Measurements from ENCODE around the gene PEF1. TPM values are rescaled to one million over a fixed set of nuclear protein-coding genes. Genes with fewer than 3 reads are reported as not detected.

The PEF1 gene
- total RNA-seq, 1 experiment from 2014 or later: 40.3 TPM

DNA sequence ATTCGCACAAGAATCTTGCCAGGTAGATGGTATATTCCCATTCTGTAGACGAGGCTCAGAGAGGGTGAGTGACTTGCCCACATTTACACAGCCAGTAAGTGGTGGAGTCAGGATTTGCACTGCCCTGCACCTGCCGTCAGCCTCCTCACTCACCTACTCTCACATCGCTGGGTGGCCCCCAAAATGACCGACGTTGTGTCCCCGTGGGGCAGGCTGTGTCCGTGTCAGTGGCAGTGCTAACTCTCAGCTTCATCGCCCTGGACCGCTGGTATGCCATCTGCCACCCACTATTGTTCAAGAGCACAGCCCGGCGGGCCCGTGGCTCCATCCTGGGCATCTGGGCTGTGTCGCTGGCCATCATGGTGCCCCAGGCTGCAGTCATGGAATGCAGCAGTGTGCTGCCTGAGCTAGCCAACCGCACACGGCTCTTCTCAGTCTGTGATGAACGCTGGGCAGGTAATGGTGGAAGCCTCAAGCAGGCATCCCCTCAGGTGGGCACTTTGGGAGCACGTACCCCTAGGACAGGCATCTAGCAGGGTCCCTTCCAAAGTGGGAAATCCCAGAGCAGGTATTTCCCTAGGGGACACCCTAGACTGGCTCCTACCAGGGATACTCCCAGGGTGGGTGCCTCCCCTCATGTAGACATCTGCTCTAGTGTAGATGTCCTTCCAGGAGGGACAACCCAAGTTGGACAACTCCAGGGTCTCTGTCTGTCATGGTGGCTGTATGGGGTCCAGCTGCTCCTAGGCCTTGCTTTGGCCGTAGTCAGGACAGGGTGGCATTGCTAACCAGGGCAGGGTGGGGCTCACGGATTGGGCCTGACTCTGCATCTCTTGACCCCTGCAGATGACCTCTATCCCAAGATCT, 23.8 kb downstream of the PEF1 start:
- DNase-seq: no peak
- Histone ChIP-seq H3K9ac (ENCODE audit: extremely low read depth, insufficient read length, low read length) (no peak overlapping the region), H3K4me1 (ENCODE audit: insufficient read depth, low read length) (no peaks in the 10 kb centered on the region), H2AK5ac (ENCODE audit: insufficient read length, low read length) (no peak overlapping the region), H2BK12ac (ENCODE audit: insufficient read length, low read depth, low read length) (no peak overlapping the region), H2BK20ac (ENCODE audit: low read depth, low read length, poor library complexity, severe bottlenecking) (no peak overlapping the region), H4K8ac (replicated peaks; ENCODE audit: insufficient read length, low read depth, low read length) (no peak overlapping the region), H3K79me2 (ENCODE audit: insufficient read depth, low read length) (no peaks in the 10 kb centered on the region), H3K56ac (ENCODE audit: insufficient read length, low read depth, low read length) (no peak overlapping the region), H3K18ac (ENCODE audit: insufficient read length, low read depth, low read length) (no peak overlapping the region), H3T11ph (ENCODE audit: low read length) (no peak overlapping the region), H3K23ac (ENCODE audit: insufficient read length, low read depth, low read length) (no peak overlapping the region), H4K91ac (ENCODE audit: insufficient read length, low read depth, low read length) (no peak overlapping the region), H3K9me3 (ENCODE audit: control insufficient read depth, low read depth, low read length) (no peaks in the 10 kb centered on the region), H3K4me2 (ENCODE audit: insufficient read depth, insufficient read length, low read length) (no peak overlapping the region), H3K27ac (ENCODE audit: insufficient read length, low read depth, low read length) (no peak overlapping the region), H3K14ac (ENCODE audit: insufficient read depth, low read length) (no peak overlapping the region), H2BK5ac (ENCODE audit: insufficient read length, low read length) (no peak overlapping the region), H3K4ac (ENCODE audit: low read depth, low read length) (no peak overlapping the region), H4K20me1 (ENCODE audit: control insufficient read depth, insufficient read depth, insufficient read length) (peaks cover 2% of the 10 kb centered on the region), H3K79me1 (ENCODE audit: insufficient read depth, low read depth, low read length, poor library complexity, severe bottlenecking) (no peaks in the 10 kb centered on the region), H2AFZ (ENCODE audit: low read length) (no peak overlapping the region), H2BK120ac (ENCODE audit: low read depth, low read length, poor library complexity, severe bottlenecking) (no peak overlapping the region), H4K5ac (ENCODE audit: insufficient read length, low read depth, low read length) (no peak overlapping the region), H2BK15ac (ENCODE audit: low read depth, low read length) (no peak overlapping the region), H3K23me2 (ENCODE audit: insufficient read length, low read depth, low read length, poor library complexity, severe bottlenecking) (peaks cover 5% of the 10 kb centered on the region), H3K27me3 (ENCODE audit: insufficient read depth, low read length) (peaks cover 11% of the 10 kb centered on the region; the same call in 1 of the 2 replicates)
- no peak overlapping the region for H3K4me3 Mint-ChIP-seq
- H3K36me3 Mint-ChIP-seq (ENCODE audit: insufficient read depth in 1 of 3, low read depth in 3 of 3): no peaks in the 10 kb centered on the region
- H3K4me1 Mint-ChIP-seq: peaks cover 5 to 12% of the 10 kb centered on the region in 2 experiments; a peak in 3 of 4 replicates
- no peak overlapping the region for H3K27ac Mint-ChIP-seq
- H3K9me3 Mint-ChIP-seq: no peaks in the 10 kb centered on the region
- H3K27me3 Mint-ChIP-seq (ENCODE audit: low read depth): peaks cover 32% of the 10 kb centered on the region
- no CpG with 5 or more reads among the region's 20 CpGs for WGBS (ENCODE audit: extremely low coverage, insufficient read length, low lambda C conversion rate)
- TF ChIP-seq, protein P1, sequence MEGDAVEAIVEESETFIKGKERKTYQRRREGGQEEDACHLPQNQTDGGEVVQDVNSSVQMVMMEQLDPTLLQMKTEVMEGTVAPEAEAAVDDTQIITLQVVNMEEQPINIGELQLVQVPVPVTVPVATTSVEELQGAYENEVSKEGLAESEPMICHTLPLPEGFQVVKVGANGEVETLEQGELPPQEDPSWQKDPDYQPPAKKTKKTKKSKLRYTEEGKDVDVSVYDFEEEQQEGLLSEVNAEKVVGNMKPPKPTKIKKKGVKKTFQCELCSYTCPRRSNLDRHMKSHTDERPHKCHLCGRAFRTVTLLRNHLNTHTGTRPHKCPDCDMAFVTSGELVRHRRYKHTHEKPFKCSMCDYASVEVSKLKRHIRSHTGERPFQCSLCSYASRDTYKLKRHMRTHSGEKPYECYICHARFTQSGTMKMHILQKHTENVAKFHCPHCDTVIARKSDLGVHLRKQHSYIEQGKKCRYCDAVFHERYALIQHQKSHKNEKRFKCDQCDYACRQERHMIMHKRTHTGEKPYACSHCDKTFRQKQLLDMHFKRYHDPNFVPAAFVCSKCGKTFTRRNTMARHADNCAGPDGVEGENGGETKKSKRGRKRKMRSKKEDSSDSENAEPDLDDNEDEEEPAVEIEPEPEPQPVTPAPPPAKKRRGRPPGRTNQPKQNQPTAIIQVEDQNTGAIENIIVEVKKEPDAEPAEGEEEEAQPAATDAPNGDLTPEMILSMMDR (conservative IDR thresholded peaks at IDR 0.05): no peak
